Measurements from ENCODE around the gene KLF9.

- TF ChIP-seq CTCF (IDR thresholded peaks at IDR 0.05) (no peak), ZFX (IDR thresholded peaks at IDR 0.05; ENCODE audit: borderline replicate concordance) (no peak)
Measured at GRCh38 chr9:70413464-70413798, 1.0 kb downstream of the KLF9 start.
